SK-N-SH treated with all-trans-retinoic acid at 6 μM for 48 hours (cell line): ENCODE data around the gene NSMF.

Experiments
- CSDC2 ChIP-seq: fragments of 250-450 bp; sonication (Bioruptor Pico); IDR thresholded peaks from 2 replicates; pipeline ENCODE4 v1.5.0; 2020; ENCODE audit warnings: mild to moderate bottlenecking, moderate library complexity
- GLIS3 ChIP-seq: fragments of 250-450 bp; sonication (Bioruptor Pico); IDR thresholded peaks from 2 replicates; pipeline ENCODE4 v1.5.0; 2020; ENCODE audit warnings: mild to moderate bottlenecking, moderate library complexity
- TF ChIP-seq, protein P1 (sequence below): fragments of 250-450 bp; sonication (Bioruptor Pico); IDR thresholded peaks from 2 replicates; pipeline ENCODE4 v1.8.0; 2020; ENCODE audit warnings: mild to moderate bottlenecking, moderate library complexity, borderline replicate concordance
- TF ChIP-seq, protein P2 (sequence below): fragments of 250-450 bp; sonication (Bioruptor Pico); IDR thresholded peaks from 2 replicates; pipeline ENCODE4 v1.5.1; 2020; ENCODE audit warnings: low read depth, mild to moderate bottlenecking, moderate library complexity

DNA sequence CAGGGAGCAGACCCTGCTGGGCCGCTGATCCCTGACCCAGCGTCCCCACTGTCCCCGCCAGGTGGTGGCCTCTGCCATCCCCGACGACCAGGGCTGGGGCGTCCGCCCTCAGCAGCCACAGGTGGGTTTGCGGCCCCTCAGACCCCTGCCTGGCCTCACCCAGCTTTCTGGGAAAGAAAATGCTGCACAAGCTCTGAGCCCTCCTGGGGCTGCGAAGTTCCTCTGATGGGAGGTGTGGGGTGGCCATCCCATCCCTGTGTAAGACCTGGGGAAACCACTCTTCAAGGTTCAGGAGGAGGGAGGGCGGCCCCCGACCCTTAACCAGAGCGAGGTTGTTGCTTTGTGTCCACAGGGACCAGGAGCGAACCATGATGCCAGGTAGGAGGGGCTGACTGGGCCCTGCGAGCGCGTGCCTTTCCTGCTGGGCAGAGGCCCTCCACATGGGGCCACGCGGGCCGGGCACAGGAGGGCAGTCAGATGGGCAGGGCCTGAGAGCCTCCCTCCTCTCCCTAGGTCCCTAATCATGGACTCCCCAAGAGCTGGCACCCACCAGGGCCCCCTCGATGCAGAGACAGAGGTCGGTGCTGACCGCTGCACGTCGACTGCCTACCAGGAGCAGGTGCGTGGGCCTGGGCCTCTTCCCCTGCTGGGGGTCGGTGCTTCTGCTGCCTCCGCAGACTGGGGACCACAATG lies 28.3 kb downstream of the NSMF start:
- TF ChIP-seq, protein P1, sequence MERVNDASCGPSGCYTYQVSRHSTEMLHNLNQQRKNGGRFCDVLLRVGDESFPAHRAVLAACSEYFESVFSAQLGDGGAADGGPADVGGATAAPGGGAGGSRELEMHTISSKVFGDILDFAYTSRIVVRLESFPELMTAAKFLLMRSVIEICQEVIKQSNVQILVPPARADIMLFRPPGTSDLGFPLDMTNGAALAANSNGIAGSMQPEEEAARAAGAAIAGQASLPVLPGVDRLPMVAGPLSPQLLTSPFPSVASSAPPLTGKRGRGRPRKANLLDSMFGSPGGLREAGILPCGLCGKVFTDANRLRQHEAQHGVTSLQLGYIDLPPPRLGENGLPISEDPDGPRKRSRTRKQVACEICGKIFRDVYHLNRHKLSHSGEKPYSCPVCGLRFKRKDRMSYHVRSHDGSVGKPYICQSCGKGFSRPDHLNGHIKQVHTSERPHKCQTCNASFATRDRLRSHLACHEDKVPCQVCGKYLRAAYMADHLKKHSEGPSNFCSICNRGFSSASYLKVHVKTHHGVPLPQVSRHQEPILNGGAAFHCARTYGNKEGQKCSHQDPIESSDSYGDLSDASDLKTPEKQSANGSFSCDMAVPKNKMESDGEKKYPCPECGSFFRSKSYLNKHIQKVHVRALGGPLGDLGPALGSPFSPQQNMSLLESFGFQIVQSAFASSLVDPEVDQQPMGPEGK (CRISPR knock-in tag), result no peak
- TF ChIP-seq, protein P2, sequence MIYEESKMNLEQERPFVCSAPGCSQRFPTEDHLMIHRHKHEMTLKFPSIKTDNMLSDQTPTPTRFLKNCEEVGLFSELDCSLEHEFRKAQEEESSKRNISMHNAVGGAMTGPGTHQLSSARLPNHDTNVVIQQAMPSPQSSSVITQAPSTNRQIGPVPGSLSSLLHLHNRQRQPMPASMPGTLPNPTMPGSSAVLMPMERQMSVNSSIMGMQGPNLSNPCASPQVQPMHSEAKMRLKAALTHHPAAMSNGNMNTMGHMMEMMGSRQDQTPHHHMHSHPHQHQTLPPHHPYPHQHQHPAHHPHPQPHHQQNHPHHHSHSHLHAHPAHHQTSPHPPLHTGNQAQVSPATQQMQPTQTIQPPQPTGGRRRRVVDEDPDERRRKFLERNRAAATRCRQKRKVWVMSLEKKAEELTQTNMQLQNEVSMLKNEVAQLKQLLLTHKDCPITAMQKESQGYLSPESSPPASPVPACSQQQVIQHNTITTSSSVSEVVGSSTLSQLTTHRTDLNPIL (CRISPR knock-in tag), result no peak
- TF ChIP-seq GLIS3 (no peak), CSDC2 (CRISPR knock-in tag) (no peak)
